NCI-H524 treated with DMSO at 0.1 percent for 48 hours (cell line): ENCODE data around the gene NINL.

ENCODE experiments used
- DNase-seq: peaks from one replicate; lab custom pipeline; 2025; lab: John Stamatoyannopoulos, UW

The NINL gene

GRCh38 chr20:25407311-25408169, 177.8 kb downstream of the NINL start, which contains the start of gene GINS1:
TSS of gene GINS1 (plus strand) at chr20:25407673. CDS start at chr20:25407821, 148 bp downstream.
- peak; percentile 67 for DNase-seq
